ENCODE measurements around the gene EGR1.

EGR1 gene

GRCh38 chr5:138448070-138448469 is 17.2 kb upstream of the EGR1 start:
- Histone ChIP-seq H2AFZ (ENCODE audit: low read length) (no peak overlapping the region), H3K79me2 (ENCODE audit: insufficient read depth, low read length) (no peaks in the 10 kb centered on the region), H3K9me3 (ENCODE audit: low read length) (no peaks in the 10 kb centered on the region), H3K9me2 (ENCODE audit: low read depth, low read length) (no peaks in the 10 kb centered on the region), H4K20me1 (ENCODE audit: insufficient read depth, low read length) (no peaks in the 10 kb centered on the region), H3K27ac (ENCODE audit: low read depth, low read length, poor library complexity, severe bottlenecking) (no peak overlapping the region), H3K4me3 (ENCODE audit: low read depth, low read length, poor library complexity, severe bottlenecking) (no peak overlapping the region), H3K4me1 (ENCODE audit: insufficient read depth, low read length, severe bottlenecking) (peaks cover 5% of the 10 kb centered on the region), H3K9ac (ENCODE audit: low read length) (no peak overlapping the region), H3K36me3 (ENCODE audit: insufficient read depth, low read length) (no peaks in the 10 kb centered on the region), H3K4me2 (ENCODE audit: low read length) (no peak overlapping the region), H3K27me3 (ENCODE audit: insufficient read depth, low read length) (peaks cover 7% of the 10 kb centered on the region; the same call in 1 of the 2 replicates), H3F3A (ENCODE audit: insufficient read depth, low read length) (no peaks in the 10 kb centered on the region)
- no peak for TF ChIP-seq CTCF (IDR thresholded peaks at IDR 0.05; ENCODE audit: low read length)
- TF ChIP-seq EZH2 (IDR thresholded peaks at IDR 0.05; ENCODE audit: borderline replicate concordance, low read length): no peak

GRCh38 chr5:138448481-138449398 is 16.5 kb upstream of the EGR1 start:
- Histone ChIP-seq H3K9ac (ENCODE audit: low read length) (no peak overlapping the region), H3K27ac (ENCODE audit: low read depth, low read length, poor library complexity, severe bottlenecking) (no peak overlapping the region), H3K9me2 (ENCODE audit: low read depth, low read length) (no peaks in the 10 kb centered on the region), H3K9me3 (ENCODE audit: low read length) (no peaks in the 10 kb centered on the region), H3K4me1 (ENCODE audit: insufficient read depth, low read length, severe bottlenecking) (peaks cover 5% of the 10 kb centered on the region), H3K27me3 (ENCODE audit: insufficient read depth, low read length) (peaks cover 7% of the 10 kb centered on the region; the same call in 1 of the 2 replicates), H2AFZ (ENCODE audit: low read length) (no peak overlapping the region), H3K79me2 (ENCODE audit: insufficient read depth, low read length) (no peaks in the 10 kb centered on the region), H3K4me3 (ENCODE audit: low read depth, low read length, poor library complexity, severe bottlenecking) (no peak overlapping the region), H3K4me2 (ENCODE audit: low read length) (no peak overlapping the region), H3F3A (ENCODE audit: insufficient read depth, low read length) (no peaks in the 10 kb centered on the region), H3K36me3 (ENCODE audit: insufficient read depth, low read length) (no peaks in the 10 kb centered on the region), H4K20me1 (ENCODE audit: insufficient read depth, low read length) (no peaks in the 10 kb centered on the region)
- TF ChIP-seq CTCF (IDR thresholded peaks at IDR 0.05; ENCODE audit: low read length) (no peak), EZH2 (IDR thresholded peaks at IDR 0.05; ENCODE audit: borderline replicate concordance, low read length) (no peak)

GRCh38 chr5:138449501-138450239 is 15.6 kb upstream of the EGR1 start:
- no peaks in the 10 kb centered on the region for H3K9me3 ChIP-seq (ENCODE audit: low read length)
- H4K20me1 ChIP-seq (ENCODE audit: insufficient read depth, low read length): no peaks in the 10 kb centered on the region
- H2AFZ ChIP-seq (ENCODE audit: low read length): no peak overlapping the region
- peaks cover 5% of the 10 kb centered on the region for H3K4me1 ChIP-seq (ENCODE audit: insufficient read depth, low read length, severe bottlenecking)
- H3K27me3 ChIP-seq (ENCODE audit: insufficient read depth, low read length): peaks cover 10% of the 10 kb centered on the region; the same call in 1 of the 2 replicates
- no peaks in the 10 kb centered on the region for H3K9me2 ChIP-seq (ENCODE audit: low read depth, low read length)
- H3K9ac ChIP-seq (ENCODE audit: low read length): no peak overlapping the region; the same call in 1 of the 2 replicates
- peak overlapping the region; percentile 48 for H3K4me3 ChIP-seq (ENCODE audit: low read depth, low read length, poor library complexity, severe bottlenecking)
- no peaks in the 10 kb centered on the region for H3K79me2 ChIP-seq (ENCODE audit: insufficient read depth, low read length)
- no peaks in the 10 kb centered on the region for H3K36me3 ChIP-seq (ENCODE audit: insufficient read depth, low read length)
- H3F3A ChIP-seq (ENCODE audit: insufficient read depth, low read length): no peaks in the 10 kb centered on the region
- peak overlapping the region; percentile 70 for H3K4me2 ChIP-seq (ENCODE audit: low read length)
- H3K27ac ChIP-seq (ENCODE audit: low read depth, low read length, poor library complexity, severe bottlenecking): no peak overlapping the region
- TF ChIP-seq CTCF (IDR thresholded peaks at IDR 0.05; ENCODE audit: low read length): peak; percentile 91
- TF ChIP-seq EZH2 (IDR thresholded peaks at IDR 0.05; ENCODE audit: borderline replicate concordance, low read length): no peak
